ENCODE measurements around the gene ALK.

ALK gene

GRCh38 chr2:29796446-29796845 is 124.9 kb downstream of the ALK start:
- no peak for DNase-seq (ENCODE audit: low read depth)

- DNase-seq (ENCODE audit: low read depth): no peak
Observed at GRCh38 chr2:29789911-29790485, 131.4 kb downstream of the ALK start.

- no peak for DNase-seq (ENCODE audit: low read depth)
Observed at GRCh38 chr2:29787473-29788465, 133.6 kb downstream of the ALK start.

GRCh38 chr2:29786361-29786760 is 135.0 kb downstream of the ALK start:
- no peak for DNase-seq (ENCODE audit: low read depth)

GRCh38 chr2:29783666-29784065 is 137.7 kb downstream of the ALK start:
- DNase-seq (ENCODE audit: low read depth): no peak

GRCh38 chr2:29782549-29783458 is 138.6 kb downstream of the ALK start:
- no peak for DNase-seq (ENCODE audit: low read depth)

- DNase-seq (ENCODE audit: low read depth): no peak
Observed at GRCh38 chr2:29782087-29782486, 139.3 kb downstream of the ALK start.

GRCh38 chr2:29780906-29781305 is 140.5 kb downstream of the ALK start:
- no peak for DNase-seq (ENCODE audit: low read depth)

GRCh38 chr2:29777161-29777560 is 144.2 kb downstream of the ALK start:
- DNase-seq (ENCODE audit: low read depth): no peak

- no peak for DNase-seq (ENCODE audit: low read depth)
Observed at GRCh38 chr2:29776406-29776805, 145.0 kb downstream of the ALK start.

GRCh38 chr2:29775937-29776336 is 145.4 kb downstream of the ALK start:
- no peak for DNase-seq (ENCODE audit: low read depth)

- no peak for DNase-seq (ENCODE audit: low read depth)
Observed at GRCh38 chr2:29774624-29775023, 146.8 kb downstream of the ALK start.

- no peak for DNase-seq (ENCODE audit: low read depth)
Observed at GRCh38 chr2:29770846-29771245, 150.5 kb downstream of the ALK start.

- DNase-seq (ENCODE audit: low read depth): no peak
Observed at GRCh38 chr2:29769847-29770246, 151.5 kb downstream of the ALK start.

GRCh38 chr2:29767606-29768335 is 153.6 kb downstream of the ALK start:
- no peak for DNase-seq (ENCODE audit: low read depth)

- no peak for DNase-seq (ENCODE audit: low read depth)
Observed at GRCh38 chr2:29766191-29766590, 155.2 kb downstream of the ALK start.

GRCh38 chr2:29765721-29766120 is 155.7 kb downstream of the ALK start:
- no peak for DNase-seq (ENCODE audit: low read depth)

GRCh38 chr2:29763371-29763770 is 158.0 kb downstream of the ALK start:
- no peak for DNase-seq (ENCODE audit: low read depth)

- no peak for DNase-seq (ENCODE audit: low read depth)
Observed at GRCh38 chr2:29762239-29762638, 159.1 kb downstream of the ALK start.

- DNase-seq (ENCODE audit: low read depth): no peak
Observed at GRCh38 chr2:29761278-29761677, 160.1 kb downstream of the ALK start.

GRCh38 chr2:29760008-29760407 is 161.4 kb downstream of the ALK start:
- no peak for DNase-seq (ENCODE audit: low read depth)

GRCh38 chr2:29759360-29759759 is 162.0 kb downstream of the ALK start:
- no peak for DNase-seq (ENCODE audit: low read depth)
